ENCODE data around the gene GSDME. TPM values are rescaled to one million over a fixed set of nuclear protein-coding genes. Genes with fewer than 3 reads are reported as not detected.

Gene GSDME
- total RNA-seq, 1 donor from 2014 or later = 38.2 TPM

DNA sequence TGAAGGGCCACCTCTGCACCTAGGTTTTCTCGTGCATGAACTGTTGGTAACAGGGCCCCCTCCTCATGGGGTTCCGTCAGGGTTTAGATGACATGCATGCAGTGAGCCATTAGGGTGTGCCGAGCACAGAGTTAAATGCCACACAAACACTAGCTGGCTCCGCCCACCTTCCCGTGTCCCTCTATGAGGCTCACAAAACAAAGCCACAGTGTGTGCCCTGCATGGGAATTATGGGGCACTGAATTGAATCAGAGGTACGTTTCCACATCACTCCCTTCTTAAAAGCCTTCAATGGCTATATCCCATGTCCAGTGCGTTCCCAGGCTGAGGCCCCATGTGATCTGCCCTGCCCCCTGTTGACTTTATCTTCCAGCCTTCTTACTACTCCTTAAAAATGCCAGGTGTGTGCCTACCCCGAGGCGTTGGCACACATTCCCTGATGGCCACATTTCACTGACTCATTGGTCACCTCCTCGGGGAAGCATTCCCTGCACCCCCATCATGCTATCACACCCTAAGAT, 35.7 kb downstream of the GSDME start:
- no peak for DNase-seq

DNA sequence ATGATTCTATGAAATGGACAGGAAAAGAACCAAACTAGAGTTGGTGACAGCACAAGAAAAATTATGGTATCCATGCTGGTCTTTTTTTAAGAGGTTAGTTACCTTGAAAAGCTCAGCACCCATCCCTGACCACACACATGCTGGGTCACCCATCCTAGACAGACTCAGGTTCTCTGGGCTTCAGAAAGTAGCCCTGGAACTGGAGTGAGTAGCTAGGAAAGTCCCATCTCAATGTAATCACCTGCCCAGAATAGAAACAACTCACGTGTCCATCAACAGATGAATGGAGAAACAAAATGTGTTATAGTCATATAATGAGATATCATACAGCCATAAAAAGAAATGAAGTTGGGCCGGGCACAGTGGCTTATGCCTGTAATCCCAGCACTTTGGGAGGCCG, 37.0 kb downstream of the GSDME start:
- no peak for DNase-seq

- DNase-seq = no peak
These were observed 38.2 kb downstream of the GSDME start for GRCh38 chr7:24718977-24719491.

GRCh38 chr7:24718431-24718831, 38.8 kb downstream of the GSDME start:
- no peak for DNase-seq

DNA sequence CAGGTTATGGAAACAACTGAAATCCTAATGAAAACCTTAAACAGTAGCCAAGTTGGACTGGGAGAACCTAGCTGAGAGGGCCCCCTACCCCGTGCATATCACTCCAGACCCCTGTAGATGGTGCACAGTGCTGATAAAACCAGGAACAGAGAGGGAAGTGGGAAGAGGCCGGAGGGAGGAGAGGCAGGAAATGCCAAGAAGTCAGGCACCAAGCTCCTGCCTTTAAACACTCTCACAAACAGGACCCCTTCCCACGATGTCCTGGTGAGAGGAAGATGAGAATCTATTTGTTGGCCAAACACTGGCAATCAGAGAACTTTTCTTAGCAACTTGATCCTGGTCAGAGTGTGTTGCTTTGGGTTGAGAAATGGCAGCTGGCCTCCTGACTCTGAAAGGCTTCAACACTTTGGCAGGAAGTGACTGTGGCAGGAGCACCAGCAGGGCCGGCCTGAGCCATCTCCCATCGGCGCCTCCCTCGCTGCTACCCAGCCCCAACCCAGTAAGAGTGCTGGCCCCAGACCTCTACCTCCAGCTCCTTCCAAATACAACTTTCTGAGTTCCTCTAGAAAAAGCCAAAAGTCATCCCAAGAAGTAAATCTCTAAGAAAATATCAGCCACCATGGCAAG, 39.5 kb downstream of the GSDME start:
- DNase-seq = no peak

DNA sequence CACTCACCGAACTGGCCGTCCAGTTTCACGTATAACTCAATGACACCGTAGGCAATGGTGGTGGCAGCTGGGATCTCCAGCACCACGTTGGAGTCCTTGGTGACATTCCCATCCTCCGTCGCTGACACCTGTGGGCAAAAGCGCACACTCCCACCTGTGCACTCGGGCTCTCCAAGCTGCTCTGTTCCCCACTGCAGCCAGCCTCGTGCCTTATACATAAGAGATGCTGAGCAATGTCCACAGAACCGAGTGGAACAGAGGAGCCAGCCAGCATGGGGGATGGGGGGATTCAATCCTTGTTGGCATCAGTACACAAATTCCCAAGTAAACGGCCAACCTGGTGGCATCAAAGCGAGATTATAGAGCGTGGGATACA, 40.0 kb downstream of the GSDME start:
- no peak for DNase-seq

DNA sequence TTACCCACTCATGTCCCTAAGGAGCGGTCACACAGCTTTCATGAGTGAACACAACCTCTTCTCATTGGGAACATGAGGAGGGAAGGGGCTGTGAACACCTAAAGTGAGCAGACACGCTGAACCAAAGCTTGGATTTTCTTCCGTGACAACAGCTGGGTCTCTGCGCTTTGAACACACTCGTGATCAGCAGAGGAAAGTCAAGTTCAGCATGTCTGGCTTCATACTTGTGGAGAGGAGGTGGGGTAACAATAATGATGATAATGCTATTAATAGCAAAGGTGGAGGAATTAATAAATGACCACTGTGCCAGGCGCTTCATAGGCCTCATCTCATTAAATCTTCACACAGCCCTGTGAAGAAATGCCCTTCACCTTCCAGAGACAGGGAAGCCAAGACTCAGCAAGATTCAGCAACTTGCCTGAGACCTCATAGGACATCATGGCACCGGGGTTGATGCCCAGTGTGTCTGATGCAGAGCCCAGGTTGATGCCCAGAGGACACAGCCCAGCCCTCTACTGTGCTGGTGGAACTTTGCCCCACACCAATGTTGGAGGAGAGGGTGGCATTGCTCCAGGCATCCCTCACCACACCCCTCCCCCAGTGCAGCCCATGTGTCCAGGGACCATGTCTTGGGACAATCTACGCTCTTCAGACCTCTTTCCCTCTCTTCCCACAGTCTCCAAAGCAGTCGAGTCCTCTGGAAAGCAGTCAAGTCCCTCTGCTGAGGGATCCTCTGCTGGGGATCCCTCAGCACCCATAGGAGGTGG, 40.6 kb downstream of the GSDME start:
- DNase-seq = no peak

DNA sequence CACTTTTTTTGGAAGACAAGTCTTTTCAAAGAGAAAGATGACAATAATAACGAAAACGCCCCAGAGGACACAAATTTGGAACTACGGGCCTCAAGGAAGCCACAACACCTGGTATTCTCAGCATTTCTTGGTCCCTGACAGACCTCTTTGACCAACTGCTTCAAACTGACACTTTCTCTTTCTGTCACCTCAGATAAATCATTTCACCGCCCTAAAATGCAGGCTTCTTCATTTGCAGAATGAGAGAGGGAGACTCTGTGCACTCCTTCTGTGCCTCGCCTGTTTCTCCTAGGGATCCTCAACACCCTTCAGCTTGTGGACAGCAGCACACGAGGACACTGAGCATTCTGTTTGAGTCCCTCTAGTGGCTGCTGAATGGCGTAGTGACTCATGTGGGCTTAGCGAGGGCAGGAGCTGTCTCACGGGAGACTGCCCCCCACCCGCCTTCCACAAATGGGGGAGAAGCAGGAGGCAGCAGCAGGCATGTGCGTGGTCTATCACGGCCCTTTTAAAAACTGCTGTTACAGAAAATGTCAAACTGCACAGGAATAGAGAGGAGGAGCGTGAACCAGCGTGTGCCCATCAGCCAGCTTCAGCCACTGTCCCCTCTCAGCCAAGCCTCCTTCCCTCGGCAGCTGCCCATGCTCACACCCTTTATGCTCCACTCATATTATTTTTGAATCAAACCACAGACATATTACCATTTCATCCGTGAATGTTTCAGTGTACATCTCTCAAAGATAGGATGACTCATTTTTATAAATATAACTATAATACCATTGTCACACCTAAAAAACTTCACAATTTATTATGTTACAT, 41.4 kb downstream of the GSDME start:
- DNase-seq = peak; percentile 23

DNA sequence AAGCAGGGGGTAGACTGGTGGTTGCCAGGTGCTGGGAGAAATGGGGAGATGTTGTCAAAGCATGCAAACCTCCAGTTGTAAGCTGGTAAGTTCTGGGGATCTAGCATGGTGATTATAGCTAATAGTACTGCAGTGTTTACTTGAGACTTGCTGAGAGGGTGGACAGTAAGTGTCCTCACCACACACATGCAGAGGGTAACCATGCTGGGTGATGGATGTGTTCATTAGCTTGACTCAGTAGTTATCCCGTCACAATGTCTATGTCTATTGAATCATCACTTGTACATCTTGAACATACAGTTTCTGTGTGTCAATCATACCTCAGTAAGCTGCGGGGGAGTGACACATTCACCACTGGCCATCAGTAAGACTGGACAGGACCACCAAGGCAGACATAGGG, 42.1 kb downstream of the GSDME start:
- no peak for DNase-seq

- no peak for DNase-seq
These were observed 42.6 kb downstream of the GSDME start for GRCh38 chr7:24714676-24715010.

- DNase-seq = no peak
These were observed 43.2 kb downstream of the GSDME start for GRCh38 chr7:24713850-24714675.

DNA sequence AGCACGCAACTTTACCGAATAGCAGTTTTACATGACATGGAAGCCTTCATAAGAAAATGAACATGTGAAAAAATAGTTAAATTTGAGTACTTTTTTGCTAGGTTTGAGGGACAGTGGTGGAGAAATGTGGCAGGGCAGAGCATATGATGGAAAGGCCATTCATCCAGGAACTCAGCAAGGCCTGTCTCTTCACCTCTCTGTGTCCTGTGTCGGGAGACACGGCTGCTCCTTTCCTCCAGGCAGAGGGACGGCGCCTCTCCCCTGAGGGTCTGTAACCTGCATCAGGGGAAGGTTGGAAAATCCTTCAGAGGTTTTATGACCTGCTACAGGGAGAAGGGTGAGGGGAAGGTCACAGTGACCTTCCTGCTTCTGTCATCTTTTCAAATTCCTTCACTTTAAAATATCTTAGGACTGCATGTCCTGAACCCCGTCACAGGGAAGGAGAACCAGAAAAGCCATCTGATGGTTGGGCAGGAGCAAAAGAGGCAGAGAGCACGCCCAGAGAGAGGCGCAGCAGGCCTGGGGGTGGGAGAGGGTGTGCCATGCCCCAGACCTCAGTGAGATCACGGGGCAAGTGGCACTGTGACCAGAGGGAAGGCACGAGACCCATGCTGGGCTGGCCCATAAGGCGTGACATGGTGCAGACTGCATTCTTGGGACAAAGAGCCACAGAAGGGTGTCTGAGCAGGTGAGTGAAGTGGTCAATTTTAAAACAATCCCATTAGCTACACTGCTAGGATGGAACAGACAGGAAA, 44.0 kb downstream of the GSDME start:
- DNase-seq = no peak

DNA sequence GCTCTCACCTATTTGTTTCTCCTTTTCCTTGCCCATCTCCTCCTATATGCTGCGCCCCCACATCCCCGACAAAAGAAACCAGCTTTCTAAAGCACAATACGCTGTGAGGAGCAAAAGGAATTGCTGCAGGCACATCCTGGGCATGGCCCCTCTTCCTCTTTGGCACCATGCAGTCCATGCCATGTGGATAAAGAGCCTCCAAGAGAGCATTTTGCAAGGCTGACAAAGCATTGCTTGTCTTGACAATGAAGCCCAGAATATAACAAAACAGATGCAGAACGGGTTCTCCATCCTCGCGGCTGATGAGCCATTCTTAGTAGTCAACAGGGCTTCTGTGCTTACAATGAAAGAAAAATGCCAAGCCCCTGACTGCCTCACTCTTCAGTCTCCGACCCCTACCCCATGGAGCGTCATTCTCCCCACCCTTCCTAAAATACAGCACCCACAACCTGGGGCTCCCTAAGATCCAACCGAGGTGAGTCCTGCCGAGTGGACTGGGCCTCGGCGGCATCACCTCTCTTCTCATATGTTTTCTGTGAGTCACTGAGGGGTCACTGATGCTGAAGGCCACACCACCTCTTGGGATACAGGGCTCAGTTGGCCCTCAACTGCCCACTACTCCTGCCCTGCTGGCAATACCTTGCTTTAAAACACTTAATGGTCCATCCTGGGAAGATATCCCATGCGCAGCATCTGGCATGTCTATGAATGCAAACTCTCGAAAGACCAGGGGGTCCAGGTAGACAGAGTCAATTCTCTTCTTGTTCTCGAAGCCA, 47.5 kb downstream of the GSDME start:
- DNase-seq = no peak

DNA sequence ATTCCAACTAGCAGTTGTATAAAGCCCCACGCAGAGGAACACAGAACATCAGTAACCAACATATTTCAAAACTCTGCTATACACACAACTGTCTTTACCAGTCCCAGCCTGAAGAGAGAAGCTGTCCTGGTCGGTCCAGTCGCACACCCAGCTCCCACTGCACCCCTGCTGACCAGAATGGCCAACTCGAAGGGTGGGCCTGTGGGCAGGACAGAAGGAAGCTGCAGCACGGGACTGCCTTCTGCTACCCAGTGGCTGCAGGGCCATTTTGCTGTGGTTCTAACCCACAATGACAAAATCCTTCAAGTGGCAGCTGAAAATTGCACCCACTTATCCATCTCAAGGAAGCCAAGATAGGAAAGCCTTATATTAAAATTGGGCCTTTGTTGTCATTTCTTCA, 48.2 kb downstream of the GSDME start:
- no peak for DNase-seq

- no peak for DNase-seq
These were observed 49.2 kb downstream of the GSDME start for GRCh38 chr7:24707988-24708615.

DNA sequence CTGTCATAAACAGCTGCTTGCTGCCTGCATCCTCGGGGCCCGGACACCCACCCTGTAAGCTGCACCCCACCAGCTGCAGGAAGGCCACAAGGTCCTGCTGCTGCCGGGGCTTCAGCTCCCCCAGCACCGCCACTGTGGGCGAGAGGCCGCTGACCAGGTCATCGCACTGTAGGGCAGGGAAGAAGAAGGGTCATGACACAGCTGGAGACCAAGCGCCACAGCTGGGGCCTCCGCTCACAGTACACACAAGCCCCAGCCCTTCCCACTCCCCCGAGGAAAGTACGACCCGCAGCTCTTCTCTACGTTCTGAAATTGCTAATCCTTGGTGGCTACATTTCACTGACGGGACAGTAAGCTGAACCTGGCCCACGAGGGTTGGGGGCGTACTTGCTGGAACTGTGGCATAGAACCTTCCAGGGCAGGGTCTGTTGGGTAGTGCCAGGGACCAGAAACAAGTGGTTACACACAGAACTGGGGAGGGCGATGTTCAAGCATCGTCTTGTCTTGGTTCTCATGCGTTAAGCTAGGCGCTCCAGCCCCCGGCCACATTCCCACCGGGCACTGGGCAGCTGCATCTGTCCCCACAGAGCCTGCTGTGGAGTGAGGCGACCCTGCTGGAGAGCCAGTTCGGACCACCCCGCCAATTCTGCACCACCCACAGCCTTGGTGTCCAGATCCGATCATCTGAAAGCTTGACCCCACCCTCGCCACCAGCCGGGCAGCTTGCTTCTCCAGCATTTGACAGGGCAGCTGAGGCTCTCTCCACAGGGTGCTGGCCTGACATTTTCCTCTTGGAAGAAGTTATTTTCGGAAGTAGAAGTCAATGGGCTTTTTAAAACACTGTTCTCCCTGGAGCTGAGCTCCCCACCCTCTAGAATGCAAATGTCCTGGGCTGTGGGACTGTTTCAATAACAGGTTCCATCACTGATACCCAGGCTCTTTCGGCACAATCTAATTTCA, 50.8 kb downstream of the GSDME start:
- no peak for DNase-seq

DNA sequence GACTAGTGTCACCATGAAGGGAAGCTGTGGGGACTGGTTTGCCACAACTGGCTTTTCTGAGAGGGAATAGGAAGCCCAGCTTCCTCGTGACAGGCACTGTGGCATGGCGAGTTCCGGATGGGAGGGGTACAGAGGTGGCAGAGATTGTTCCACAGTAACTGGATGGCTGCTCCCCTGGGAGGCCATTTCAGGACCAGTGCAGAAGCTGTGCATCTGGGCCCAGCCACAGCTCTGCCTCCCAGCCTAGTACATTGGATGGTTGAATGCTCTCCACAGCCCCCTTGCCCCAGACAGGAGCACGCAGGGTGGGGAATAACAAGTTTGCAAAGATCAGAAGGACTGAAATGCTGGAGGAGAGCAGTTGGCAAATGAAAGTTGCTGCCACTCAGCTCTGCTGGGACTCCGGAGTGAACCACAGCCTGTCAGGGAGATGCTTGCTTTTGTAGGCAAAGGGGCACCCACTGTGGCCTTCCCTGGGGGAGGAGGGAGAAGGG, 51.8 kb downstream of the GSDME start:
- DNase-seq = no peak

DNA sequence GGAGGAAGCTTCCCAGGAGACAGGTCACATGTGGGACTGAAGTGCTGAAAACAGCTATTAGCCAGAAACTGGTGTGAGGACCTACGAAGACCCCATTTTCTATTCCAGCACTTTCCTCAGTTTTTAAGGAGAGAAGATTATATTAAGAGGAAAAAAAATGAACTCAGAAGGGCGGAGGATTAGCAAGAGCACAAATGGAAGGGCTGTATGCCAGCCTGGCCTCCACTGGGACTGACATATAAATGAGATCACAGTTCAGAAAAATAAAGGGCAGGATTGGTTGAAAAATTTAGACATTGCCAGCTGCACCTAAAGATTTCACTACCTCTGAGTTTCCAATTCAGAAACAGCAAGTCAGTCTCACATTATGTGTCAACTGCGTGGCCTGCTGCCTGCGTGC, 53.0 kb downstream of the GSDME start:
- DNase-seq = no peak

DNA sequence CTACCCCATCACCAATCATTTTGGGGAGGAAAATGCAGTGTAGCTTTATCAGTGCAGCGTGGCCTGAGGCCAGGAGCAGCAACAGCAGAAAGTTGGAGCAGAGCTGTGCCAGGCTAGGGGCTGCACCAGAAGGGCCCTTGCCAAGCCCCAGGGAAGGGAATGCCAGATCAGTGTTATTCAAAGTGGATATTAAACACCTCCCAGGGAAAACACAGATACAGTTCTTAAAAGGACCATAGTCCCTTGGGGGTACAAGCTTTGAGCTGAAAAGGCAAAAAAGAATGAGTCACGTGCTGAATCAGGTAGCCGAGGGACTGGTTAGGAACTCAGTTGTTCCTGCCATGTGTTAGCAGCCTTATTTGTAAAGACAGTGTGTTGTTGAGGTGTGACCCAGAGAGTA, 54.0 kb downstream of the GSDME start:
- DNase-seq = no peak
